ENCODE measurements around the gene SORBS2. TPM values are rescaled to one million over a fixed set of nuclear protein-coding genes. Genes with fewer than 3 reads are reported as not detected.

Gene SORBS2
- total RNA-seq, 1 experiment from 2014 or later, result 0.34 TPM

DNA sequence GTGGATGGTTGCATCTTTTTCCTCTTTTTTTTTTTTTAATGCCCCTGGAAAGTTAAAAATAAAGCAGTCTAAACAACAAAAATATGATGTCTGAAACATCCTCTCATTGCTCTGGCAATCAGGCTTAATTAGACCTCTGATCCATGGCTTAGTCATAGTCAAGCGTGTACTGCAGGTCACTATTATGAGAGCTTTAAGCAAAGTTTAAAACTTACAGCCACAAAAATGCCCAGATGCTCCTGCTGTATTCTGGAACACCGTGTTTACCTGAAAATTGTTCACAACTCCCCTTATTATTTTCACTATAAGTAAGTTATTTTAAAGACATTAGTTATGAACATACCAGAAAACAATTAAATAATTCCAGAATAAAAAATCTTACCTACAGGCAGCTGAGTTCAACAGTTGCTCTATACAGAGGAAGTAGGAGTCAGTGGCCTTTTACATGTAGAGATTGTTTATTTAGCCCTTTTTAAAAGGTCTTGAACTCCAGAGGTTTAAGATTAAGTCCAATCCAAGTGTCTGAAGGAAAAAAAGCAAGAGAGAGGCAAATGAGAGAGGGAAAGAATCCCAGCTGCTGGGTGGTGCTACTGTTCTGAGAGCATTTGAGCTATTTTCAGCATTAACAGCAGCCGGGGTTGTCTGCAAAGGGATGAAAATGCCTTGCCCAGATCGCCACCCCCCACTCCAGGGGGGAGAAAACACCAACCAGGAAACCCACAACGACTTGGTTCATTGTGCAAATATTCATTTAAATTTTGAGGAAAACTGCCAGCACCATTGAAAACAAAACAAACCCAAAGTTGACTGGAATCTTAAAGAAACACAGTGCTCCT is 36.9 kb downstream of the SORBS2 start:
- no TSS peak for BruUV-seq (replicated peaks)
- no peaks in the 10 kb centered on the region; the same call in 1 of the 2 replicates for H3K27me3 ChIP-seq (ENCODE audit: insufficient read depth, low read length)
- no peaks in the 10 kb centered on the region for H3K36me3 ChIP-seq (ENCODE audit: control insufficient read depth in 1 of 2, insufficient read depth in 2 of 2, low read length in 2 of 2)
- no peak overlapping the region for H2AFZ ChIP-seq (ENCODE audit: low read depth, low read length, poor library complexity, severe bottlenecking)
- no peak for ATAC-seq
- no peak overlapping the region for H3K4me2 ChIP-seq (ENCODE audit: low read length)
- no peak overlapping the region for H3K27ac ChIP-seq (ENCODE audit: low read depth, low read length)
- ChIA-PET RAD21 (ENCODE audit: low non-redundant PET in 1 of 2, low total read pairs in 2 of 2, uncharacterized antibody in 2 of 2, unreplicated experiment in 2 of 2) (no interaction called here), CTCF (no interaction called here), POLR2A (no interaction called here)
- H3K4me1 ChIP-seq (ENCODE audit: control insufficient read depth in 1 of 2, insufficient read depth in 2 of 2, low read length in 2 of 2), result no peaks in the 10 kb centered on the region
- no peak overlapping the region for H3K9ac ChIP-seq (ENCODE audit: low read length)
- H4K20me1 ChIP-seq (ENCODE audit: insufficient read depth), result no peaks in the 10 kb centered on the region
- no peaks in the 10 kb centered on the region for H3K9me2 ChIP-seq (ENCODE audit: insufficient read depth)
- DNase-seq (ENCODE audit: low read depth, low spot score), result no peak
- H3K9me3 ChIP-seq (ENCODE audit: control insufficient read depth in 1 of 2, insufficient read depth in 1 of 2, low read depth in 1 of 2, low read length in 2 of 2), result no peaks in the 10 kb centered on the region
- intact Hi-C loops (cut with micrococcal nuclease), result no loop called here
- H3K4me3 ChIP-seq (replicated peaks in 1 of 2; ENCODE audit: low read depth in 1 of 2, low read length in 2 of 2), result no peak overlapping the region
- H3K79me2 ChIP-seq (ENCODE audit: insufficient read depth, low read length), result no peaks in the 10 kb centered on the region
- TF ChIP-seq, protein P1, sequence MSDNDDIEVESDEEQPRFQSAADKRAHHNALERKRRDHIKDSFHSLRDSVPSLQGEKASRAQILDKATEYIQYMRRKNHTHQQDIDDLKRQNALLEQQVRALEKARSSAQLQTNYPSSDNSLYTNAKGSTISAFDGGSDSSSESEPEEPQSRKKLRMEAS (IDR thresholded peaks at IDR 0.05), result no peak
- TF ChIP-seq EZH2 (IDR thresholded peaks at IDR 0.05) (no peak), SRF (IDR thresholded peaks at IDR 0.05; ENCODE audit: low read depth) (no peak), SP1 (IDR thresholded peaks at IDR 0.05; ENCODE audit: low read depth) (no peak), CBX3 (IDR thresholded peaks at IDR 0.05; ENCODE audit: low read depth) (no peak), POLR2AphosphoS5 (IDR thresholded peaks at IDR 0.05; ENCODE audit: low read depth, low read length) (no peak), JUND (IDR thresholded peaks at IDR 0.05) (no peak), RAD21 (IDR thresholded peaks at IDR 0.05; ENCODE audit: low read depth) (no peak), EZH2phosphoT487 (IDR thresholded peaks at IDR 0.05; ENCODE audit: borderline replicate concordance) (no peak), ZNF274 (IDR thresholded peaks at IDR 0.05; ENCODE audit: low read depth, low read length) (no peak), POLR2A (IDR thresholded peaks at IDR 0.05; ENCODE audit: borderline replicate concordance, extremely low read depth, insufficient read depth, insufficient read length) (no peak), SIN3A (IDR thresholded peaks at IDR 0.05; ENCODE audit: low read depth) (no peak), CEBPB (IDR thresholded peaks at IDR 0.05; ENCODE audit: low read depth) (no peak), TCF7L2 (IDR thresholded peaks at IDR 0.05; ENCODE audit: borderline replicate concordance, extremely low read depth, insufficient read depth, insufficient read length) (no peak), YY1 (IDR thresholded peaks at IDR 0.05; ENCODE audit: extremely low read depth, insufficient replicate concordance, low read depth, low read length) (no peak), FOSL1 (IDR thresholded peaks at IDR 0.05; ENCODE audit: low read depth) (no peak), ZFX (IDR thresholded peaks at IDR 0.05) (no peak)
- TF ChIP-seq, protein P2, sequence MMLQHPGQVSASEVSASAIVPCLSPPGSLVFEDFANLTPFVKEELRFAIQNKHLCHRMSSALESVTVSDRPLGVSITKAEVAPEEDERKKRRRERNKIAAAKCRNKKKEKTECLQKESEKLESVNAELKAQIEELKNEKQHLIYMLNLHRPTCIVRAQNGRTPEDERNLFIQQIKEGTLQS (IDR thresholded peaks at IDR 0.05), result no peak
- TF ChIP-seq, protein P3, sequence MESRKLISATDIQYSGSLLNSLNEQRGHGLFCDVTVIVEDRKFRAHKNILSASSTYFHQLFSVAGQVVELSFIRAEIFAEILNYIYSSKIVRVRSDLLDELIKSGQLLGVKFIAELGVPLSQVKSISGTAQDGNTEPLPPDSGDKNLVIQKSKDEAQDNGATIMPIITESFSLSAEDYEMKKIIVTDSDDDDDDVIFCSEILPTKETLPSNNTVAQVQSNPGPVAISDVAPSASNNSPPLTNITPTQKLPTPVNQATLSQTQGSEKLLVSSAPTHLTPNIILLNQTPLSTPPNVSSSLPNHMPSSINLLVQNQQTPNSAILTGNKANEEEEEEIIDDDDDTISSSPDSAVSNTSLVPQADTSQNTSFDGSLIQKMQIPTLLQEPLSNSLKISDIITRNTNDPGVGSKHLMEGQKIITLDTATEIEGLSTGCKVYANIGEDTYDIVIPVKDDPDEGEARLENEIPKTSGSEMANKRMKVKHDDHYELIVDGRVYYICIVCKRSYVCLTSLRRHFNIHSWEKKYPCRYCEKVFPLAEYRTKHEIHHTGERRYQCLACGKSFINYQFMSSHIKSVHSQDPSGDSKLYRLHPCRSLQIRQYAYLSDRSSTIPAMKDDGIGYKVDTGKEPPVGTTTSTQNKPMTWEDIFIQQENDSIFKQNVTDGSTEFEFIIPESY (IDR thresholded peaks at IDR 0.05; ENCODE audit: extremely low read depth, insufficient replicate concordance, low read length), result no peak
- TF ChIP-seq, protein P4, sequence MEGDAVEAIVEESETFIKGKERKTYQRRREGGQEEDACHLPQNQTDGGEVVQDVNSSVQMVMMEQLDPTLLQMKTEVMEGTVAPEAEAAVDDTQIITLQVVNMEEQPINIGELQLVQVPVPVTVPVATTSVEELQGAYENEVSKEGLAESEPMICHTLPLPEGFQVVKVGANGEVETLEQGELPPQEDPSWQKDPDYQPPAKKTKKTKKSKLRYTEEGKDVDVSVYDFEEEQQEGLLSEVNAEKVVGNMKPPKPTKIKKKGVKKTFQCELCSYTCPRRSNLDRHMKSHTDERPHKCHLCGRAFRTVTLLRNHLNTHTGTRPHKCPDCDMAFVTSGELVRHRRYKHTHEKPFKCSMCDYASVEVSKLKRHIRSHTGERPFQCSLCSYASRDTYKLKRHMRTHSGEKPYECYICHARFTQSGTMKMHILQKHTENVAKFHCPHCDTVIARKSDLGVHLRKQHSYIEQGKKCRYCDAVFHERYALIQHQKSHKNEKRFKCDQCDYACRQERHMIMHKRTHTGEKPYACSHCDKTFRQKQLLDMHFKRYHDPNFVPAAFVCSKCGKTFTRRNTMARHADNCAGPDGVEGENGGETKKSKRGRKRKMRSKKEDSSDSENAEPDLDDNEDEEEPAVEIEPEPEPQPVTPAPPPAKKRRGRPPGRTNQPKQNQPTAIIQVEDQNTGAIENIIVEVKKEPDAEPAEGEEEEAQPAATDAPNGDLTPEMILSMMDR (IDR thresholded peaks at IDR 0.05 in 2 of 3, conservative IDR thresholded peaks at IDR 0.05 in 1 of 3; ENCODE audit: borderline replicate concordance in 1 of 3, insufficient read depth in 1 of 3, low read depth in 2 of 3, low read length in 2 of 3), result no peak
